Endodermal cell (in vitro differentiated cells): ENCODE data around the gene AGBL2. TPM values are rescaled to one million over a fixed set of nuclear protein-coding genes. Genes with fewer than 3 reads are reported as not detected.

Source experiments
- DNase-seq: peaks from one replicate; pipeline ENCODE4 v3.0.0-alpha.2; 2017
- H3K27ac ChIP-seq: 2 replicates; pipeline ENCODE4 v1.5.1; 2013; ENCODE audit warnings: mild to moderate bottlenecking, low read depth, low read length, moderate library complexity
- H3K27me3 ChIP-seq: 2 replicates; pipeline ENCODE4 v1.6.1; 2013; ENCODE audit warnings: mild to moderate bottlenecking, low read length, moderate library complexity; ENCODE audit not compliant: insufficient read depth, control insufficient read depth, poor library complexity, severe bottlenecking
- H3K36me3 ChIP-seq: 2 replicates; pipeline ENCODE4 v1.7.0; 2013; ENCODE audit warnings: mild to moderate bottlenecking, low read length, moderate library complexity; ENCODE audit not compliant: control insufficient read depth, insufficient read depth
- H3K4me1 ChIP-seq: one replicate; pipeline ENCODE4 v1.7.0; 2013; ENCODE audit warnings: low read length; ENCODE audit not compliant: control insufficient read depth, insufficient read depth
- H3K4me3 ChIP-seq: 2 replicates; pipeline ENCODE4 v1.5.1; 2013; ENCODE audit warnings: mild to moderate bottlenecking, low read length, moderate library complexity
- H3K9ac ChIP-seq: 2 replicates; pipeline ENCODE4 v1.6.1; 2013; ENCODE audit warnings: mild to moderate bottlenecking, low read length, moderate library complexity; ENCODE audit not compliant: poor library complexity, severe bottlenecking; ENCODE audit errors: extremely low read depth
- H3K9me3 ChIP-seq: 2 replicates; pipeline ENCODE4 v1.6.1; 2013; ENCODE audit warnings: mild to moderate bottlenecking, low read length, moderate library complexity; ENCODE audit not compliant: control insufficient read depth
- H3K27ac Mint-ChIP-seq: 2 replicates; pipeline ENCODE4 v1.8.0; 2020; ENCODE audit warnings: mixed read lengths
- H3K27me3 Mint-ChIP-seq: 2 replicates; pipeline ENCODE4 v1.8.0; 2021; ENCODE audit warnings: mild to moderate bottlenecking, mixed read lengths; ENCODE audit not compliant: insufficient read depth
- H3K36me3 Mint-ChIP-seq: 2 replicates; pipeline ENCODE4 v1.8.0; 2020; ENCODE audit warnings: low read depth, mixed read lengths
- H3K4me1 Mint-ChIP-seq: 2 replicates; pipeline ENCODE4 v1.8.0; 2020; ENCODE audit warnings: mixed read lengths
- H3K4me3 Mint-ChIP-seq: 2 replicates; pipeline ENCODE4 v1.8.0; 2020; ENCODE audit warnings: mild to moderate bottlenecking, moderate library complexity, mixed read lengths
- H3K9me3 Mint-ChIP-seq: 2 replicates; pipeline ENCODE4 v1.8.0; 2020; ENCODE audit warnings: mild to moderate bottlenecking, mixed read lengths
- WGBS, 2 experiments: methylation state at CpG; one replicate each; pipeline versions ENCODE4 v1.1.5 to v1.1.7; 2013; ENCODE audit warnings: missing lambda C conversion rate in 2 of 2, mixed read lengths in 1 of 2; ENCODE audit not compliant: insufficient coverage in 1 of 2, insufficient read length in 1 of 2; 5-methylcytosine and 5-hydroxymethylcytosine counted together
- total RNA-seq, 2 donors: library from RNA; stranded (reverse); fragmentation: NEBNext Ultra II Directional in 1 of 2; extraction: Animal tissue kit (Norgen Biotek cat#: 25700) in 1 of 2; gene quantifications; 2 replicates in 1 of 2; 3 replicates in 1 of 2; pipeline ENCODE4 v1.2.1, GENCODE V29; 2021
- TF ChIP-seq, protein P1 (sequence below): fragments of 200-600 bp; sonication (generic); conservative IDR thresholded peaks from 2 replicates; pipeline ENCODE4 v1.5.0; 2021; ENCODE audit warnings: antibody characterized with exemption, mild to moderate bottlenecking

Gene AGBL2
- total RNA-seq, 2 donors from 2014 or later: 5.0 to 8.7 TPM

DNA sequence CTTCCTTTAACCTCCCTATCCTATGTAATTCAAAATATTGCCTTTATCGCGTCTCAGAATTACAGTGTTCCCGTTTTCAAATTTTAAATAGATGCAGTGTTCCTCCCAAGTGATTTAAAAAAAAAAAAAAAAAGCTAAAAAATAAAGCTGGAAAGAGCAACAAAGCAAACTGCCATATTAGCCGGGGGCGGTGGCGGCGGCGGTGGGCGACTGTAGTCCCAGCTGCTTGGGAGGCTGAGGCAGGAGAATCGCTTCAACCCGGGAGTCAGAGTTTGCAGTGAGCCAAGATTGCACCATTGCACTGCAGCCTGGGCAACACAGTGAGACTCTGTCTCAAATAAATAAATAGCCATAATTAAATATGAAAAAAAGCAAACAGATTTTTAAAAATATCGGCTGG, 5.5 kb upstream of the AGBL2 start:
- Histone ChIP-seq H3K9me3 (no peaks in the 10 kb centered on the region), H3K27ac (no peak overlapping the region), H3K9ac (no peak overlapping the region), H3K27me3 (no peaks in the 10 kb centered on the region), H3K4me3 (no peak overlapping the region), H3K4me1 (no peaks in the 10 kb centered on the region), H3K36me3 (peaks cover 90% of the 10 kb centered on the region)
- Mint-ChIP-seq H3K27me3 (no peaks in the 10 kb centered on the region), H3K4me1 (no peaks in the 10 kb centered on the region), H3K4me3 (no peak overlapping the region), H3K9me3 (no peaks in the 10 kb centered on the region), H3K27ac (no peak overlapping the region), H3K36me3 (peaks cover 74% of the 10 kb centered on the region)
- TF ChIP-seq, protein P1, sequence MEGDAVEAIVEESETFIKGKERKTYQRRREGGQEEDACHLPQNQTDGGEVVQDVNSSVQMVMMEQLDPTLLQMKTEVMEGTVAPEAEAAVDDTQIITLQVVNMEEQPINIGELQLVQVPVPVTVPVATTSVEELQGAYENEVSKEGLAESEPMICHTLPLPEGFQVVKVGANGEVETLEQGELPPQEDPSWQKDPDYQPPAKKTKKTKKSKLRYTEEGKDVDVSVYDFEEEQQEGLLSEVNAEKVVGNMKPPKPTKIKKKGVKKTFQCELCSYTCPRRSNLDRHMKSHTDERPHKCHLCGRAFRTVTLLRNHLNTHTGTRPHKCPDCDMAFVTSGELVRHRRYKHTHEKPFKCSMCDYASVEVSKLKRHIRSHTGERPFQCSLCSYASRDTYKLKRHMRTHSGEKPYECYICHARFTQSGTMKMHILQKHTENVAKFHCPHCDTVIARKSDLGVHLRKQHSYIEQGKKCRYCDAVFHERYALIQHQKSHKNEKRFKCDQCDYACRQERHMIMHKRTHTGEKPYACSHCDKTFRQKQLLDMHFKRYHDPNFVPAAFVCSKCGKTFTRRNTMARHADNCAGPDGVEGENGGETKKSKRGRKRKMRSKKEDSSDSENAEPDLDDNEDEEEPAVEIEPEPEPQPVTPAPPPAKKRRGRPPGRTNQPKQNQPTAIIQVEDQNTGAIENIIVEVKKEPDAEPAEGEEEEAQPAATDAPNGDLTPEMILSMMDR: no peak
- 93 to 95% methylated on average over 3 to 12 of the region's 12 CpGs for WGBS, 2 experiments
- no peak for DNase-seq

DNA sequence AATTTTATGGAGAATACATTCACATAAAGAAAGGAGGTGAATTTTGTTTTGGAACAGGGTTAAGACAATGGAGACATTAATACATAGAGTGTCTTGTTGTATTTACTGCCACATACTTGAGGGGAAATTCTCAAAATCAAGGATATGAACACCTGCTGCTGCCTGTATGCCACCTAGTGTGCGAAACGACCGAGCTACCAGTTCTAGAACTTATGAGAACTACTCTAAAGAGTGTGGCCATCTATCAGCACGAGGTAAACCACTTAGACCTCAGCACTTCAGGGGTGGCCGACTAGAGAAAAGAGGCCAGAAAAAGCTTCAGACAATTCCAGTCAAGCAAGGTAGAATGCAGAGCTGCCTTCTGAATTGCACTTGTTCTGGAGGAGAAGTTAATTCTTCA, 1.5 kb upstream of the AGBL2 start:
- 87 to 88% methylated on average over 5 of the region's 5 CpGs for WGBS, 2 experiments
- Mint-ChIP-seq H3K27me3 (no peaks in the 10 kb centered on the region), H3K4me1 (peaks cover 9% of the 10 kb centered on the region), H3K36me3 (peaks cover 42% of the 10 kb centered on the region), H3K9me3 (no peaks in the 10 kb centered on the region), H3K27ac (no peak overlapping the region), H3K4me3 (no peak overlapping the region)
- no peak for DNase-seq
- H3K27ac ChIP-seq: no peak overlapping the region
- TF ChIP-seq, protein P1: no peak
- H3K4me3 ChIP-seq: no peak overlapping the region
- peaks cover 54% of the 10 kb centered on the region for H3K36me3 ChIP-seq
- no peaks in the 10 kb centered on the region for H3K27me3 ChIP-seq
- no peaks in the 10 kb centered on the region for H3K9me3 ChIP-seq
- no peak overlapping the region for H3K9ac ChIP-seq
- no peaks in the 10 kb centered on the region for H3K4me1 ChIP-seq

DNA sequence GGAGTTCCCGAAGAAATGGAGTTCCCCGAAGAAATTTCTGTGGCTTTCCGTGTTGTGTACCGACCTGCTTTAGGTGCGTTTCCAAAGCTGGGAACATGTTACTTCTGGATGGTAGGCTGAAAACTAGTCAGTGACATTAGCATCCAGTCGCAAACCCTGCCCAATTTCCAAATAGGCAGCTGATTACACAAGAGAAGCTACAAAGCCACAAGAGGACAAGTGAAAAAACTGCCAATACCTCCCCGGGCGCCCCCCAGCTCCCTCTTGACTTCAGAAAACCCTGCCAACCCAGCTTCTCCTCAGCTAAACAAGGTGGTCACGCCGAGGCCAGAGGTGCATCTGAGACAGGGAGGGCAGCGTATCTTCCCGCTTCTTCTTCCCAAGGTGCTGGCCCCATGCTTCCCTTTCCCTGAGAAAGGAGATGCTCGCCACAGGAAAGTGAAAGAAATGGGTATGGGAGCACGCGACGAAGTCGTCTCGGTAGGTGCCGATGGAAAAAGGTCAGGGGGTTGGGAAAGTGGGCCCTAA, 551 bp downstream of the AGBL2 start:
- H3K4me1 ChIP-seq: no peaks in the 10 kb centered on the region
- no peak overlapping the region for H3K27ac ChIP-seq
- no peak overlapping the region for H3K4me3 ChIP-seq
- peak; percentile 59 for DNase-seq
- WGBS, 2 experiments: 90 to 95% methylated on average over 8 to 19 of the region's 19 CpGs
- Mint-ChIP-seq H3K4me1 (peaks cover 10% of the 10 kb centered on the region), H3K9me3 (no peaks in the 10 kb centered on the region), H3K4me3 (peak overlapping the region; percentile 87), H3K36me3 (peaks cover 28% of the 10 kb centered on the region), H3K27ac (peak overlapping the region; percentile 95), H3K27me3 (no peaks in the 10 kb centered on the region)
- H3K9me3 ChIP-seq: no peaks in the 10 kb centered on the region
- peaks cover 38% of the 10 kb centered on the region for H3K36me3 ChIP-seq
- TF ChIP-seq, protein P1: no peak
- H3K27me3 ChIP-seq: no peaks in the 10 kb centered on the region
- H3K9ac ChIP-seq: no peak overlapping the region
